K562 (cell line): ENCODE data around the gene CD151.

Experiments used
- JUND ChIP-seq, 2 experiments: IDR thresholded peaks; 2 replicates in 1 of 2; 3 replicates in 1 of 2; pipeline ENCODE4 v1.6.1; 2011; ENCODE audit warnings: borderline replicate concordance in 2 of 2, low read depth in 2 of 2, low read length in 2 of 2, improper control_type of control experiment in 1 of 2, missing biosample characterization in 1 of 2, missing genetic modification characterization in 1 of 2, missing genetic modification reagents in 1 of 2
- SP2 ChIP-seq: IDR thresholded peaks from 2 replicates; pipeline ENCODE4 v1.6.1; 2011; ENCODE audit warnings: mild to moderate bottlenecking, low read depth, low read length, moderate library complexity; ENCODE audit not compliant: poor library complexity, severe bottlenecking; ENCODE audit errors: extremely low read depth
- ZKSCAN8 ChIP-seq: fragments of 200-800 bp; sonication (Bioruptor generic); IDR thresholded peaks from 2 replicates; pipeline ENCODE4 v1.6.1; 2016; ENCODE audit warnings: missing genetic modification characterization, missing compliant biosample characterization
- ZNF274 ChIP-seq: IDR thresholded peaks from 2 replicates; pipeline ENCODE4 v1.6.1; 2011; ENCODE audit warnings: low read depth, mild to moderate bottlenecking, low read length, moderate library complexity, borderline replicate concordance

GRCh38 chr11:850775-851763 lies 18.3 kb downstream of the CD151 start:
- no peak for TF ChIP-seq JUND (IDR thresholded peaks at IDR 0.05; ENCODE audit: borderline replicate concordance, low read depth, low read length)
- no peak for TF ChIP-seq JUND (tag; IDR thresholded peaks at IDR 0.05; ENCODE audit: borderline replicate concordance, low read depth, low read length)
- no peak for TF ChIP-seq ZKSCAN8 (CRISPR knock-in tag)
- no peak for TF ChIP-seq ZNF274
- no peak for TF ChIP-seq SP2
